ENCODE data around the gene CENPP.

The CENPP gene

DNA sequence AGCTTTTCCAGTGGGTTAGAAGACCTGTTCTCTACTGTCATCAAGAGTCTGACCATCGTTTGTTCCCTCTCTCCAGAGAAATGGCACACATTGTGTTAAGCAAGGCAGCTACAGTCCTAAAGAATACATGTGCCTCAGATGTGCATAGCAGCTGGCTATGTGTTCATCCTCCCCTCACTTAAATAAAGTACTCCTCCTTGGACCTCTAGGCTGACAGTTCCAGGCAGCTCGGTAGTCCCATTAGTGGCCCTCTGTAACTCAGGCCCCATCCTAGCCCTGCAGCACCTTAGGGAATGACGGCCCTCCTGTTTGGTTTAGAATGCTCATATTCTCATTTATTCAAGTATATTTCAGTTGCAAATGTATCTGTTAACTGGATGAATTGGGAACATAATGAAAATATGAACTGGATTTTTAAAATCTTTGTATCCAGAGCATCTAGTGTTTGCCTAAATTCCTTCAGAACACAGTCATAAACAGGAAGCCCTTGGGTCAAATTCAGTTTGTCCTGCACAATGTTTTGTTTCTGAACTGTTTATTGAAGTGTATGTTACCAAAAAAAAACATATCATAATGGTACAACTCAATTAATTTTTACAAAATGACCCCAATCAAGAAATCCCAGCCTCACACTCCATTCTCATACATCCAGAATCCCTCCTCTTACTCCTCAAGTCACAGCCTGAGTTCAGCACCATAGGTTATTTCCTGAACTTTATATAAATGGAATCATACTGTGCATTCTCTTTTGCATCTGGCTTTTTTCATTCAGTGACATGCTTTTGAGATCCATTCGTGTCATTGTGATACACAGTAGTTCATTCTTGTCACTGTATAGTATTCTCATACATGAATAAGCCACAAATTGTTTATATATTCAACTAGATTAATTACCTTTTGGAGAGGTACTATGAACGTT lies 158.1 kb downstream of the CENPP start:
- DNase-seq, result no peak

DNA sequence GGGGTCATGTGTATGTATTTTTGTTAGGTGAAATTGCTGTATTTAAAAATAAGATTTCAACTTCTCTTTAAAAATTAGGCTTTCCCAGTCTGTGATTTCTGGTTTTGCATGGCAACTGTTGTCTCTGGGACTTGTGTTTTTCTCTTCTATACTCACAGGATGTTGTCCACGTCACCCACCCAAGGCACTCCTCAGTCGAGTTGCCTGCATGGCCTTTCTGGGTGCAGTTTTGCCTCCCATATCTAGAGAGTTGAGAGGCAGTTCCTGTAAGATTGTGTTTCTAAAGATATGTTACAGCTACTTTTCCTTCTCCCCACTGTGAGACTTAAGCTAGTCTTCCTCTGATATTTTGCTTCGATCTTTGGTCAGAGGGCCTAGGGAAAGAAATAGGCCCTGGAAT lies 158.8 kb downstream of the CENPP start:
- no peak for DNase-seq

DNA sequence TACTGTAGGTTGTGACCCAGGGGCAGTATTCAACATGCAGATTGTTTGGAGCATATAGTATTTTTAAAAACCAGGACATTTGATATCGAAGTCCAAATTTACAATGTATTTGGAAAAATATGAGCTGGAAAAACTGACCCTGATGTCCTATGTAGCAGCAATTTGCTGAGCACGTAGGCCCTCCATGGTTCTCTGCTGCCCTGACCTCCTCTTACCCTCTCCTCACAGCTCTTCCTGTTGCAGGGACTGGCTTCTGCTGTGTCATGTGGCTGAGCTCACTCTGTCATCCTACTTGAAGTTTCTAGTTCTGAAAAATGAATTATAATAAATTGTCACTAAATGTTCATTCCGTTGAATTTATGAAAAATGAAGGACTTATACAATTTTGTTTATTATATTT lies 160.6 kb downstream of the CENPP start:
- DNase-seq, result no peak

DNA sequence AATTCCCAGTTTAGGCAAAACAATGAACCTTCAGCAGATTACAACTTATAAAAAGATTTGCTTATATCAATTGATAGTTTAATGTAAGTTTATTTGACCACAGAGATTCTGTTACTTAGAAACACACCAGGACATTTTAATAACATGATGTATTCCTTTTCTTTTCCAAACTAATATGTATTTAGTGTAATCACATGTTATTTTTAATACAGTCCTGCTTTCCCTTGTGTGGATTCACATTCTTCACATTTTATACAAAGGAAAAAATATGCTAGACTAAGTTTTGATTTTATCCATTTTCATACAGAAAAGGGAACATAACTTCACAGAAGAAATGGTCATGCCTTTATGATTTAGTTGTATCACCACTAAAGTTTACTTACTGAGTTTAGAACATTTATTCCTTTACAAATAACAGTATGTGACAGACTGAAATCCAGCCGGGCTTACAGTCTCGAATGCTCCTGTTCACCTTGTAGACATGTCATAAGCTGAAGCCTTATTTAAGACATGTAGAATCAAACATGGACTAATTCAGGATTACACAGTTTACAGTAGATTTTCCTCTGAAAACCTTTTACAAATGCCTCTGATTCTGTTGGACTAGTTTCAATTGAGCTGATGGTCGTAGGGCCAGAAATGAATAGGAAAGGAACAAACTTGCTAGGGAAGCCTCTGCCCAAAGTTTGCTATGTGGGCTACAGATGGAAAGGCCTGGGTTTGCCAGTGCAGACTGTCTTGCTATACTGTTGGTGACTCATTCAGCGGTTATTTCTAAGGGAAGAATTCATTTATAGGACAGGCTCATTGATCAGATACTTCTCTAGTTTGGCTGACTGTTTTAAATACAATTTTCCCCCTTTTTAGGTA lies 163.2 kb downstream of the CENPP start:
- no peak for DNase-seq

DNA sequence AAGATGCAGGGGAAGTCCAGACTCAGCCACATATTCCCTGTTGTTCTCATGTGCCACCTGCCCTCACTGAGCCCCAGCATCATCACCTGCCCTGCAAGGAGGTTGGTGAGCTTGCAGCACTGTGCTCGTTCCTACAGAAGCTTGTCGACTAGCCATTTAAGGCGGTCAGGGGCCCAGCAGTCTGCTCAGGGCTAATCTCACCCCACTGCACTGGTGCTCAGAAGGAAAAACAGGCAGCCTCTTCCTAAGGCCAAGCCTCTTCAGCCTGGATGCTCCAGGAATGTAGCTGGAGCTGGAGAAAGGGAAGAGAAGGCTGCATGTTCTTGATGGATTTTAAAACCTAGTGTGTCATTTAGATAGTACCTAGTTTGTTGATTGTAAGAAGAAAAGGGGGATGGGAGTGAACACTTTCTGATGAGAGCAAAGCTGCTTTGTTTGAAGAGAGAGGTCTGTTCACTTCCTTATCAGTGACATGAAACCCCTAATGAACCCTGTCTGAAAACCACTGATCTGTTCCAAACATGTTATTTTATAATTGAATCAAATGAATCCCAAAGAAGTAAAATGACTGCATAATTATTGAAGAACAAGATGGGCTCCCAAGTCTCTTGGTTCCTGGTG lies 167.1 kb downstream of the CENPP start:
- DNase-seq, result no peak

DNA sequence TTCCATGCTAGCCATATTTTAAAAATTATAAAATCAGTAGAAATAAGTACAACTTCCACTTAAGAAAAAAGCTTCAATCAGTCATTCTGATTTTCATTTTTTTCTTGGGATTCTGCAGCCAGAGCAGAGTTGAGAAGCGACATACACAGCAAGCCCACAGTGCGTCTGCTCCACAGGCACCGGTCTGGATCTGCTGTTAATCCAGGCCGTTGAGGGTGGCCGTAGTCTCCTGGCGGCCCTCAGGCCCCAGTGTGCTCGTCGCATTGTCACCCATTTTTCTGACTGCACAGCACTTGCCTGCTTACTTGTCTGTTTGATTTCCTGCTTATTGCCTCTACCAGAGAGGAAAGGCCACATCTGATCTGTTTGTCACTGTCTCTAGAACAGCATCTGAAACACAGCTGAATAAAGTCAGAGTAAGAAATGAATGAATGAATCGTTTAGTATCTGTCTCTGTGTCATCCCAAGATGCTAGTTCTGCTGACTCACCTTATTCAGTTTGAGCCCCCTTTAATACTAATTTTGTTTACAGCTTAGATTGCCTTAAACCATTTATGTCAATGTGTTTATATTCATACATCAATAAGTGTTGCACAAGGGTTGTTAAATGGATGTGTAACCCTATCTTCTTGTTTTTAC lies 168.1 kb downstream of the CENPP start:
- DNase-seq, result no peak

DNA sequence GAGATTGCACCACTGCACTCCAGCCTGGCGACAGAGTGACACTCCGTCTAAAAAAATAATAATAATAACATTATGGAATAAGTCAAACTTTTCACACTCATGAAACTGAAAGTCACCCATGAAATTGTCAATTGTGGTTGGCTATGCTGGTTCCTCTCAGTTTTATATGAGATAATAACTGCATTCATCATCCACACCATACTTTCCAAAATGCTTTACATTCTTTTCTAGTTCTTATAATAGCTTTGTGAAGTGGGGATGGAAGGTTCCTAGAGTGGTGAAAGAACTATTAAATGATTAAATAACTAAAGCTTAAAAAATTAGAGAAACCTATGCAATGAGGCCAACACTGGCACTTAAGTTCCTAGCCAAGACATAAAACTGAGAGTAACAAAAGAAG lies 169.1 kb downstream of the CENPP start:
- no peak for DNase-seq

DNA sequence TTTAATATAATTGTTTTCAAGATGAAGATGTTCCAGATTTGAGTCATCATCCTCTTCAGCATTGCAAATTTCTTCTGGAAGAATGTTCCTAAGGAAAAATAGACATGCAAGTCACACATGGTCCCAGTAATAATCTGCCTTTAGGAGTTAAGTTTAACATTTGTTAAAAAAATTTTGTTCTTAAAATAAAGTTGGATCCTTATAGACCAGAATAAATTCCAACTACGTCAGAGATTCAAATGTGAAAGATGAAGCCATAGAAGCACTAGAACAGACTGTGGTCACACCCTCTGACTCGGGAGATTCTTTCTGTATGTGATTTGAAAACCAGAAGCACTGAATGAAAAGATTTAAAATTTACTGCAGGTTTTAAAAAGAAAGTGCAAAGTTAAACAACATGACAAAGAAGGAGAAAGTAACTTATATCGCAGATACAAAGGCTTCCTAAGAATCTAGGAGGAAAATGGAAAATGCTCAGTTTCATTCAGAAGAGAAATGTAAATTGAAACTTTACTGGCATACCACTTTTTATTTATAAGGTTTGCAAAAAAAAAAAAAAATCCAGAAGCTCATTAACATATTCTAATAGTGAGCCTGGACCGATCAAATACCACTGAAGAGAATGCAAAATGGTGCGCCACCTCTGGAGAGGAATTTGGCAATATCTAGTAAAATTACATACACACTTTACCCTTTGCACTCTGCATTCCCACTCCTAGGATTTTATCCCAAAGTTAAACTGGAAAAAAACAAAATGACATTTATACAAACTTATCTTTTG lies 170.8 kb downstream of the CENPP start:
- no peak for DNase-seq

DNA sequence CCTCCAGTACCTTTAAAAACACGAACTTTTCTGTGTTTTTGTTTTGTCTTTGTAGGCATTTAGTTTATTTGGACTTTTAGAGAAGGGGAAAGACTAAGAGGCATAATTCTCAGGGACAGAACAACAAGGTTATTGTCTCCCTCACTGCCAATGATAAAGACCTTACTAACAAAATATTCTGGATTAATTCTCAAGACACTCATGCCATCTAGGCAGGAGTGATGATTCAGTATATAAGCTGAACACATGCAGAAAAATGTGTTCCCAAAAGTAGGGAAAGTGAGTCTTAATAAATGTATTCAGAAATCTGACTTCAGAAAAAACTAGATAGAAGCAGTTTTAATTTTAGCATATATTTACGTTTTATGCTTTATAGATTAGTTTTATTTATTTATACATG lies 173.9 kb downstream of the CENPP start:
- DNase-seq, result no peak

DNA sequence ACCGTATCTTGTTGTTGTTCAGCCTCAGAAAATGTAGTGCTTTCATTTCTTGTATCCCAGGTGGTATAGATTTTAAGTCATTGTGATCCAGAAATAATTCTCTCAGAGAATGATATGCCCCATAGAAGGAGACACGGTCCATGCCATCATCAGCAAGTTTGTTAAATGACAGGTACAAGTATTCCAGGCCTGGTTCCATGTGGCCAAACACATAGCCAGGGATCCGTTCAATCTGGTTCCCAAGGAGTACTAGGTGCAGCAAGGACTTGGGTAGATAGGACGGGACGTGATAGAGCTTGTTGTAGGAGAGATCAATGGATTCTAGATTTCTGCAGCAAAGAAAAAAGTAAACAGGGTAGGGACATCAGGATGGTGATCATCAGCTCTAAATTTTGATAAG lies 175.0 kb downstream of the CENPP start:
- no peak for DNase-seq

DNA sequence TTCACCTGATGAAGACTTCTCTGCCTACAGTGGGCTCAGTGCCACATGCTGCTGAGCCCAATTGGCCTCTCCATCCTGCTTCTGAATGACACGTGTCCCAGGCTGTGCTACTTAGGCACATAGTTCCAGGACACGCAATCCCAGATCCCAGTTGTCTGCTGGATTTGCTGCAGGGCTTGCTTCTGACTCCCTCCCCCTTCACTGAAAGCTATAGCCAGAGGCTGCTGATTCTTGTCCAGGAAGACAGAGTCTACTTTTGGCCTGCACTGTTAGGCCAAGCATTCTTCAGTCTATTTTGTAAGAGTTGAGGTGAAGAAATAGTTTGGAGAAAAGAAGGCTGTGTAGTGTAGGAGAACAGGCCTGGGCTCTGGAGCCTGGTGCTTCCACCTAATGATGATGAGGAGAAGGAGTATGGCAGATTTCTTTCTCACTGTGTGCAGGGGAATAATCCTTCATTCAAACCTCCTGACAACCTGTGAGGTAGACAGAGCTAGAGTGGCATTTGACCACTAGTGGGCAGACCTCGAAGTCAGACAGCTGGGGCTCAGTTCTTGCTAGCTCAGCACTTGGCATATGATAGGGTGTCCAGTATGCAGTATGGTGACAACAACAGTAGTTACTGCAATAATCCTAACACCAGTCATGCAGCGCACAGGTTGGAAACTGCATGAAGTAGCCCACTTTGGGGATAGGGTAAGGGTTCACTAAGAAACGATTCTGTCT lies 176.1 kb downstream of the CENPP start:
- no peak for DNase-seq

DNA sequence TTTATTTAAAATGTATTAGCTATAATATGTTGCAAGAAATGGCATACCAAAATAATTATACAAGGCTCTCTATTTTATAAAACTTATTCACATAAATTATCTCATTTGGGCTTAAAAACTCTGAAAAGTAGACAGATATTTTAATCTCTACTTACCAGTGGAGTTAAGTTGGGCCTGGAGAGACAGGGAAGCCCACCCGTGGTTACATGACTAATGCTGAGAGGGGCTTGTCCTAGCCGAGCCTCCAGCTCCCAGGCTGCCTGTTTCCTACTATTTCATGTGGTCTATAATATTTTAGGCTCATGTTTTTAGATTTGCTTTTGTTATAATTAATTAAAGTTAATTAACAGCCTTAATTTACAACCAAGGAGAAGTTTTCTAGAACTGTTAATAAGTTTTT lies 177.4 kb downstream of the CENPP start:
- no peak for DNase-seq

DNA sequence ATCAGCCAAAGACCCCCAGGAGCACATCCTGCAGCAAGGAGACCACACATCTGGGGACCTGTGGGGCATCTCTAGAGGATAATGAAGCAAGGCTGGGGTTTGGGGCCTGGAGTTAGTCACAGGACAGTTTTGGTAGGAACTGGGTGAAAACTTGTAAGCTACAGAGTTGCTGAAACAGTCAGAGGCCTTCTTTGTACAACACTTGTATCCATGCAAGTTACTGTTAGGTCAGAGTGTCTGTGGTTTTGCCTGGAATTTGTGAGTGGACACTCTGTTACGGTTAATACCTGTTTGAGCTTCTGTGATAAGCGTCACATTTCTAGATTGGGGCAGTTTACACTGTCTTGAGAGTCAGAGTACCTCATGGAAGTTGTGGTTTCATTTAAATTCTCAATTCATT lies 179.1 kb downstream of the CENPP start:
- no peak for DNase-seq

DNA sequence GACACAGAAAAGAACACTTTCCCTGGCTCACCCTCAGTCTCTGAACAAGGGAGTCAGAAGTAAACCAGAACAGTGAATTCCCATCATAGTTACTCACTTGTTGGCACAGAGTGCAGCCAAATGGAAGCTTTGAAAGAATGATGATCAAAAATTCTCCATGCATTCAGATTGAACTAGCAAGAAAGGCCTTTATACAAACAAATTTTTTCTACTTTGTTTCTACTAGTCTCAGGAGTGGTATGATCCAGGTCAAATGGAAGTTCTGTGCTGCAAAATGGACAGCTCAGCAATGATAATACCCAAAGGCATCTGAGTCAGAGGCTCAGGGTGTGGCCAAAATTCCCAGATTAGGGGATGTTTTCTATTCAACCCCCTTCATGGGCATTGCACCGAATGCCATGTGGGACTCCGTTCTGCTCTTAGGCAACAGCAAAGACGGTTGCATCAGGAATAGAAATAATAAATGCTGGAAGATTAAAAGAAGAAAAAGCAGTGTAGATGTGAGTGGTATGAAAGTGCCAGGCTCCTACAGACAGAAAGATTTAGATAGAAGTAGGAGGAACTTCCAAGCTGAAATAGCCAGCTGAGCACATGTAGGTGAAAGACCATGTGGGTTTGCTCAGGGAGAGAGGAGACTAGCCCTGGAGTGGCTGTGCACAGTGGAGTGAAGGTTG lies 180.6 kb downstream of the CENPP start:
- DNase-seq, result no peak

DNA sequence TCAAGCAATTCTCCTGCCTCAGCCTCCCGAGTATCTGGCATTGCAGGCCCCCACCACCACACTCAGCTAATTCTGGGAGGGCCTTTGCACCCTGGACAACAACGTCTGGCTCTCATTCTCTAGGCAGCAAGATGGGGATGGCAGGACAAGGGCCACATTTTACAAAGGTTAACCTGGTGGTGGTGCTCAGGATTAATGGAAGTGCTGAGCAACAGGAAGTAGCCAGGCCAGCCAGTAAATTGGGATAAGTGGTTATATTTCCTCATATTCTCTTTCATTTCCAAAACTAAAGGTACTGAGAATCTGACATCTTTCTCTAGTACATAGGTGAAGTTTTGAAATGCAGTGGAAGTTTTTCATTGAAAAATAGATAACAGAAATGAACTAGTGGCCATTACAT lies 181.3 kb downstream of the CENPP start:
- DNase-seq, result no peak

DNA sequence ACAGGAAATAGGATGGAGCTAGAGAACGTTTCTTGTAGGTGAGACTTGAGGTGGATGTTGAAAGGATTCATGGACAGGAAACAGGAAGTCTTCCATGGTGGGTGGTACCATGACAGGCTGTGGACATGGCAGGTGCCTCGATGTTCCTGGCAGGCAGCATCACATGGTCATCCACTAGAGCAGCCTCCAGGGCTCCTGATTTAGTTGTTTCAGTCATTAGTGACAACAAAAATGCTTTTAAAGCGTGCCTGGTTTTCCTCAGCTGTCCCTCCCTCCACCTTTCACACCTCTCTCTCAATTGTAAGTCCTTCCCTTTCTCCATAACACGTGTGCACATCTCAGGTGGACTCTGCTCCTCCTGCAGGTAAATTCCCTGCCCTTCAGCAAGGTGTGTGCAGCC lies 181.7 kb downstream of the CENPP start:
- no peak for DNase-seq

DNA sequence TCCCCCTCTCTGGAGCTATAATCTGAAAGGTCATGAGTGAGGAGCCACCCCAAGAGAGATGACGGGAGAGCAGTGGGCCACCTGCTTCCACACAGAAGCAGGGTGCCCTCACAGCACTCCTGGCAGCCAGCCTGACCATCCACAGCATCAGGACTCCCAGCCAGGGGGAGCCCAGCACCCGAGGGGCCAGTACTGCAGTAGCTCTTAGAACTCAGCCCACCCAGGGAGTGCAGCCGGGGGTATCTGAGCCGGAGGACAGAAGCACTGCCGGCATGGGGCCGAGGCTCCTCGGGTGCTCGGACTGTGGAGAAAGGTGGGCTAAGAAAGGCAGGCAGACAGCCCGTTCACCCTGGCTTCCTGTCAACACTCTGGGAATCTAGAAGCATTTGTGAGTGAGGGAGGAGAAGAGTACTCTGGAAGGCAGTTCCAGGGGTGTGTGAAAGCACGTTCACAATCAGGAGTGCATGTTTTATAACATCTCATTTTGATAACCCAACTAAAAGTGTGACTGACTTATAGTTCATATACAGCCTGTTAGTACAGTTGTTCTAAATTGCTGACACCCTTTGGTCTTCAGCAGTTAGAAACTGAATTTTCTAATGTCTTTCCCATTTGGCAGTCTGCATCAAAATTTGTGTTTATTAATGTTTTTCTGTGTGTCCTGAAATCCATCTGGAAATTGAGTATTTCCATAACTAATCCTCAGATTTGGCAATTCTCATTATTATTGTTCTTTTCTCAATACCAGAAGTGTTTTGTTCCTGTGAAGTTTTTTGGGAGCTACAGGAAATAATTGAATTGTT lies 182.5 kb downstream of the CENPP start:
- DNase-seq, result no peak

DNA sequence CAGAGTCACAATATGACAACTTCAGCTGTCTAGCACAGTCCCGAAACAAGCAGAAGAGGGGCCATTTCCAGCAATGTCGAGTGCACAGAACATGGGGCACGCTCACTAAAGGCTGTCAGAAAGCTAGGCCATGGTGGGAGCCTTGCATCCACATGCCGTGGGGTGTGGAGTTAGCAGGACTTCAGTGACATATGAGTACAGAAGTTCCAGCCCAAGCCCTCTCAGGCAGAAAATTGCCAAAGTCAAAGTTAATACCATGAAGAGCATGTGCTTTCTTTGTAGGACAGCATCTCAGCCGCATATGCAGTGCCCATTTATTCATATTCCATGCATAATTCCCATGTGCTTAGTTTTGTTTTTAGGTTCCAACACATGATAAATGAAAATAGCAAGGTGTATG lies 183.3 kb downstream of the CENPP start:
- DNase-seq, result no peak

DNA sequence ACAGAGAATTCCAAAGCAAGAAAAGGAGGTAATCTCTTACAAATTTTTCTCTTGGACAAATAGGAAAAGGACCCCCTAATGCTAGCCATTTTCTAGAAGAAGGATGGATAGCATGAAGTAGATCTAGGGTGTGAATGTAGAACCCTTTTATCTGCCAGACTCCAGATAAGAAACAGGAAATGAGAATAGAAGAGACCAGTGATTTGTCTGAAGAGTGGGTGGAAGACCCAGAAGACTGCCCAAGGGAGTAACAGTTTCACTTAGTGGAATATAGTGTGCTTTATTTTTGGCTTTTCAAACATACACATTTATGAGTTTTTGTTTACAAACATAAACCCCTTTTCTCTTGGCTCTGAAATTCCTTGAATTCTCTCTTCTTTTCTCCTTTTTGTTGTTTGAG lies 185.0 kb downstream of the CENPP start:
- no peak for DNase-seq

DNA sequence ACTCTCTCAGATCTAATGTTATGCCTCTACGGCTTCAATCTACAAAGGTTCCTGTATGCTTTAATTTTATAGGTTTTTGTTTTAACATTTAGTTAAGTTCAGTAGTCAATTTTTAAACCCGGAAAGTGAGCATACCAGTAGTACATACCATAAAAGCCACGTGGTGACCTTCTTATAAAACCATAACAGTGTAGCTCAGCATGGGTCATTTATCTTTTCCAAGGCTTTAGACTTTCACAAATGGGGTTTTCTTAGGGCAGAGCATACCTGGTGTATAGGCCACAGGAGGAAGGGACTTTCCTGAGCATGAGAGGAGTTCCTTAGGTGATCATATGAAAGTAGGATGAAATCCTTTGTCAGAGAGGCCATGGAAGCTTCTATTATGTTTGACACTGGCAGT lies 186.9 kb downstream of the CENPP start:
- DNase-seq, result no peak

All from CD4-positive, alpha-beta T cell treated with Interferon gamma for 1 hour (primary cell).